IPS-NIHi7 (cell line): ENCODE results near the gene FAM13C.
A peak's percentile ranks its signal among the peaks of the same experiment; 100 is the strongest.
"Not testable (repeated sequence)": the region's sequence is repeated elsewhere in the genome, so short reads cannot be mapped to it uniquely, and the experiment has no call there.

Source experiments
- DNase-seq: peaks from one replicate; pipeline ENCODE4 v3.0.0; 2012; ENCODE audit warnings: mixed read lengths; ENCODE audit errors: extremely low spot score

FAM13C gene

DNA sequence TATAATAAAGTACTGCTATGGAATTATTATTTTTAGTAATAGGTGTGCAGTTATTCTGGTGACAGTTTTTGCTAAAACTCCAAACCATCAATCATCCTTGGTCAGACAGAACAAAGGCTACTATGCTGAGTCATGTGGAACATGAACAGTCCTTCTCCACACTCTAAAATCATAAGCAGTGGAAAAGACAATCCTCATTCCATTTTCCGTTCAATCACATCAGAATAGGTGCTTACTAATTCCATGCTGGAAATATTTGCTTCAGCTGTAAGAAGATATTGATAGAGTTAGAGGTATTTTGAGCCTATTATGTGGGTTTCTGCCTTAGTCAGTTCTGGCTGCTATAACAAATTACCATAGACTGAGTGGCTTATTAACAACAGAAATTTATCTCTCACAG, 82.9 kb downstream of the FAM13C start:
- no peak for DNase-seq

DNA sequence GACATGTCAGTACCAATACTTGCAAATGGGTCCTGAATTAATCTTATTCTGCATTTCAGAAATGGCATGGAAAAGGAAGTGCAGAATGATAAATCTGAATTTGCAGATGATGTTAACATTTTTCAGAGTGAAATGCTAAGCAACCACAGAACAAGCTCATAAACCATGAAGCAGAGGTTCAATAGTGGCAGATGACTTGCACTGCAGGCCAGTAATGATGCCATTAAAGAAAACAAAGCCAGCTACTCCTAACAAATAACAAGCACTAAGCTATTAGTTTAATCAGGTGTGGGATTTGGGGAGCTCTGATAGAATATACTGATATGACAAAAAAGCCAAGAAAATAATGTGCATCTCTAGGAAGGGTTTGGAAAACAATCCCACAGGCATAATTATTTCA, 85.4 kb downstream of the FAM13C start:
- DNase-seq: no peak

GRCh38 chr10:59276133-59276532, 86.2 kb downstream of the FAM13C start:
- no peak for DNase-seq

DNA sequence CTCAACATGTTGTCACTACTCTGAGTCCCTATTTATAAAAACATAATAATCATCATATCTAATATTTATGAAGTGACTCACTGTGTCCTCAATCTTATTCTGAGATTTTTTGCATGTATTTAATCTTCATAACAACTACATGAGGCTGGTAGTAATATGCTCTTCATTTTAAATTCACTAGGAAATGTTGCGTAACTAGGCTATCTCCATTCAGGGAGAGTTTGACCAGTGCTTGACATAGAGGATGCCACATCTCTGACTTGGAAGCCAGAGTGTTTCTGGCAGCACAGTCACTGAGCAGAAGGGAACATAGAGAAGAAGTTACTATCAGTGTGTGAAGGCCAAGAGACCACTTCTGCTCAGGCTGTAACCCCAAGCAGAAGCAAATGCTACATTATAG, 88.9 kb downstream of the FAM13C start:
- DNase-seq: no peak

GRCh38 chr10:59272061-59272460, 90.3 kb downstream of the FAM13C start:
- DNase-seq: no peak

DNA sequence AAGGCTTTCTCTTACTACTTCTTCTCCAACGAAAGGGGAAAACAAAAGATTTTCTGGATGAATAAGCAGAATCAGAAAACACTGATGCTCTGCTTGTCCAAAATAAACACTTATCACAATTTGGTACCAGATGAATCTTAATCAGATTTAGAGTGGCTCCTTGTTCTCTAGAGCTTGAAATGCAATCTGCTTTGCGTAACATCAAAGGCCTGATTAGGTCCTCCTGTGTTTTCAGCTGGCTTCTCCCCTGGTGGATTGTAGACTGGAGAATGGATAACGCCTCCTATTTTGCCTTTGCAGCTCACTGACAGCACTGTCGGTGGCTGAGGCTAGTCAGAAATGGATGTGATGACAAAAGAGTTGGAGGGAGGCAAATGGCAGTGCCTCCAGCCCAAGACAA, 91.2 kb downstream of the FAM13C start:
- no peak for DNase-seq

GRCh38 chr10:59270492-59270891, 91.9 kb downstream of the FAM13C start:
- no peak for DNase-seq

GRCh38 chr10:59269651-59270050, 92.7 kb downstream of the FAM13C start:
- DNase-seq: no peak

DNA sequence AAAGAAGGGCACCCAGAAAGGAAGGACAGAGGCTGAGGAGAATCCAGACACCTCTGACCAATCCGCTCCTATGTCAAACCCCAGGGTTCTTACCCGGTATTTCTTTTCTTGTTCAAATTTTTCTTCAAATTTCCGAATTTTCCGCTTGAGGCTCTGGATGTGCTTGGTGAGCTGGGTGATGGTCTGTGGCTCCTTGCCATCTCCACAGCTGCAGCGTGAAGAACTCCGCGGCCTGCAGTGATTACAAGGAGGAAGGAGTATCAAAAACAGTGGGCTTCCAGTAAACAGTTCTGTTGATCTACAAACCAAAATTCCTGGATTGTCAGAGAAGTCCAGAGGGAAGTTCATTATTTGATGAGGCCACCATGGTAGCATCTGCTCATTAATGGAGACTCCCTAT, 93.9 kb downstream of the FAM13C start:
- DNase-seq: no peak

DNA sequence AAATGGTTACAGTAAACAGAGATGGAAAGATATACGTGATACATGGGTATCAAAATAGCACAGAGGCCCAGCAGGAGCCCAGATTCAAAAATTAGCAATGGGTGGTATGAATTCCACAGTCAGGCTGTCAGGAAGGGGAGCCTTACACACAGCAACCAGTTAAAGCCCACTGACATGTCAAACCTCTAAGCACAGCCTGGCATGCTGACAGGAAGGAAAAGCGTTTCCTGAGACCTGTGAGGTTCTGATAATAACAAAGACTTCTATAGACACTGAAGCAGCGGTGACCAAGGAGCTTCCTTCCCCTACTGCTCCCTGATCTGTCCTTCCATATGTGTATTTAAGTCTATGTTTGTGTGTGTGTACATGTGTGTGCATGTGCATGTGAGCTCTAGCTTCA, 96.0 kb downstream of the FAM13C start:
- no peak for DNase-seq

- peak; percentile 62 for DNase-seq
Observed at GRCh38 chr10:59265141-59265540, 97.2 kb downstream of the FAM13C start.

DNA sequence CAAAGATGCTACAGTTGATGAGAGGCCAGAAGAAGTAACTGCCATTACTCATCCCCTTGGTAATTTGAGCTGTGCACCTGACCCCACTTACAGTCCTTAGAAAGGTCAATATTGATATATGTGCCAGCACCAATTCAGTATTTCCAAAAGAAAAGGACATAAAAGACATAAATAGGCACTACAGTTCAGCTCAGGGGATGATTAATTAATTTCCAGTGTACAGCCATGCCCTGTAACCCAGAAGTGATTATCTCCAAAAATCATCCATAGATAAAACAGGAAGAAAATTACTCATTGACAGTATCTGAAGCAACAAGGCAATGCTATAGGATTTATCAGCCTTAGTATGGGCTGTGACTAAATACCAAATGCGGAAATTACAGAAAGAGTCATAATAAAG, 103.5 kb downstream of the FAM13C start:
- no peak for DNase-seq

DNA sequence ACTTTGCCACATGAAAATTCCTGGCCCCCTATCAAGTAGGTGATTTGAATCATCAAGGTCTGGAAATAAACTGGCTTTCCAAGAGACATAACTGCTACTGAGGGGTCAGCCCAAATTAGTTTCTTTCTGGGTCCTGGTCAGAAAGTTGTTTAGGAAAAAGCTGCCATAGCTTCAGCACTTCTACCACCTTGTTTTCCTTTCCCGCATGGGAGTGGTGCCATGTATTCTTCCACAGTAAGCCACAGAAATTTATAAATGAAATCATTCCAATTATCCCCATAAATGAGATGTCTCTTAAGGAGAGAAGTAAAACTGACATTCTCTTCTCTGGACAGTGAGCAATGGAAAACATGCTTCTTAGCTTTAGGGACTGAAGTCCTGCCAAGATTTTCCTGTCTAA, 105.1 kb downstream of the FAM13C start:
- no peak for DNase-seq

GRCh38 chr10:59255463-59255862, 106.9 kb downstream of the FAM13C start:
- DNase-seq: no peak

DNA sequence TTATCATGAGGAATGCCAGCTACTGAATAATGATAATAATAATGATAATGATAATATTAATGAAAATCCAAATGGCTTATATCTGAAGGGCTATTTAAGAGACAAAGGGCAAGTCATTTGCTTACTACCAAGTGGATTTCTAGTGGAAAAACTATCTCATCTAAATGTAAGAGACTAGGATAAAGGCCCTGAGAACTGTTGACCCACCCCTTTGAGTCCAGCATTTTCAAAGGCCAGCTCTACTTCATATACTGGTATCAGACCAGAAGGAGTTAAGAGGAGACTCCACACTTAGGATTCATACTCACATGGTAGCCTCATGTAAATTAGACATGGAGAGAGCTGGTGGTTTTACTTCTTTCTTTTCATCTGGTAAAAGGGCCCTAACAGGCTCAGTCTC, 109.9 kb downstream of the FAM13C start:
- DNase-seq: no peak

DNA sequence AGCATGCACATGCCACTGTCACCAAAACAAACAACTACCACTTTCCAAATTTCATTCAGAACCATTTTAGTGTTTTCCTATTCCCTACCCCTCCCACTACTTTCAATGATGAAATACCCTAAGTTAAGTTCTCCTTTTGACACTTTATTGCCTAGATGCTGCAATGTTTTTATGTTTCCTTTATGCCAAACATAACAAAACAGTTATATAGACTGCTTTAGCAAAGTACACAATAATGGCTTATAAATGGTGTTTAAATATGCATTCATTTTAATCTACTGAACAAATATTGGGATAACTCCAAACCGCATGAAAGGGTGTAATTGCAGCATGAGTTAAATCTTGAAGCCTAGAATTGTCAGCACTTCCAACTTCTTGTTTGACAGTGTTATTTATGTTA, 116.7 kb downstream of the FAM13C start:
- DNase-seq: no peak

GRCh38 chr10:59244871-59245270, 117.5 kb downstream of the FAM13C start:
- DNase-seq: no peak

GRCh38 chr10:59243611-59244195, 118.6 kb downstream of the FAM13C start:
- no peak for DNase-seq

DNA sequence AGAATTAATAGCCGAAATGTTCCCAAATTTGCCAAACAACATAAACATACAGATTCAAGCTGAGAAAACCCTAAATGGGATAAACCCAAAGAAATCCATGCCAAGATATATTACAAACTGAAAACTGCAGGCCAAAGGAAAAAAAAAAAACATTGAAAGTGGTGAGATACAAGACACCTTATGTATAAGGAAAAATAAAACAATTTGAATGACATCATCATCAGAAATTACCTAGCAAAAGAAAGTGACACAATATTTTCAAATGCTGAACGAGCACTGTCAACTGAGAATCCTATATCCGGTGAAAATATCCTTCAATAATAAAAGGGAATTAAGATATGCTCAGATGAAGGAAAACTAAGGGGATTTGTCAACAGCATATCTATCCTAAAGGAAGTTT, 119.4 kb downstream of the FAM13C start:
- DNase-seq: no peak

GRCh38 chr10:59242057-59242456, 120.3 kb downstream of the FAM13C start:
- no peak for DNase-seq

GRCh38 chr10:59240582-59241183, 121.7 kb downstream of the FAM13C start:
- DNase-seq: peak; percentile 16

DNA sequence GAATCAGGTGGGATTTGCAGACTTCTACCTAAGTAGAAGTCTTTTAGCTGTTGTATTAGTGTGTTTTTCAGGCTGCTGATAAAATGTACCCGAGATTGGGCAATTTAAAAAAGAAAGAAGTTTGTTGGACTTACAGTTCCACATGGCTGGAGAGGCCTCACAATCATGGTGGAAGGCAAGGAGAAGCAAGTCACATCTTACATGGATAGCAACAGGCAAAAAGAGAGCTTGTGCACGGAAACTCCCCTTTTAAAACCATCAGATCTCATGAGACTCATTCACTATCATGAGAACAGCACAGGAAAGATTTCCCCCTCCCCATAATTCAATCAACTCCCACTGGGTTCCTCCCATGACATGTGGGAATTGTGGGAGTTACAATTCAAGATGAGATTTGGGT, 123.2 kb downstream of the FAM13C start:
- DNase-seq: not testable (repeated sequence)

- no peak for DNase-seq
Observed at GRCh38 chr10:59237775-59238174, 124.6 kb downstream of the FAM13C start.

GRCh38 chr10:59236064-59236697, 126.2 kb downstream of the FAM13C start:
- no peak for DNase-seq
